GM20431 (cell line): ENCODE results near the gene PLA2G4B.

Experiments
- in situ Hi-C: fragments of 300-500 bp; cut with MseI, MboI; formaldehyde crosslinking; loops from one replicate; pipeline ENCODE4 v1.15.0; 2020; ENCODE audit warnings: low sequenced_read_pairs; ENCODE audit not compliant: unreplicated experiment

The PLA2G4B gene

GRCh38 chr15:41882689-41883483 lies 44.2 kb downstream of the PLA2G4B start:
- in situ Hi-C loops, result no loop called here

- in situ Hi-C loops, result no loop called here
Measured at GRCh38 chr15:41883484-41883825, 44.8 kb downstream of the PLA2G4B start.

- in situ Hi-C loops, result no loop called here
Measured at GRCh38 chr15:41884458-41884857, 45.8 kb downstream of the PLA2G4B start.

GRCh38 chr15:41885321-41885720 lies 46.7 kb downstream of the PLA2G4B start:
- in situ Hi-C loops, result no loop called here

- in situ Hi-C loops, result no loop called here
Measured at GRCh38 chr15:41885841-41886240, 47.2 kb downstream of the PLA2G4B start.

GRCh38 chr15:41886741-41887140 lies 48.1 kb downstream of the PLA2G4B start:
- in situ Hi-C loops, result no loop called here

GRCh38 chr15:41887161-41887560 lies 48.5 kb downstream of the PLA2G4B start:
- in situ Hi-C loops, result no loop called here

GRCh38 chr15:41887893-41888292 lies 49.2 kb downstream of the PLA2G4B start:
- in situ Hi-C loops, result no loop called here

GRCh38 chr15:41888662-41889253 lies 50.1 kb downstream of the PLA2G4B start:
- in situ Hi-C loops, result no loop called here

GRCh38 chr15:41890050-41890690 lies 51.5 kb downstream of the PLA2G4B start:
- in situ Hi-C loops, result no loop called here

GRCh38 chr15:41891226-41891625 lies 52.6 kb downstream of the PLA2G4B start:
- in situ Hi-C loops, result no loop called here

GRCh38 chr15:41891946-41892345 lies 53.3 kb downstream of the PLA2G4B start:
- in situ Hi-C loops, result no loop called here

GRCh38 chr15:41892621-41893421 lies 54.2 kb downstream of the PLA2G4B start:
- in situ Hi-C loops, result no loop called here

- in situ Hi-C loops, result no loop called here
Measured at GRCh38 chr15:41893422-41894250, 55.0 kb downstream of the PLA2G4B start, which contains the start of gene SPTBN5. Gene SPTBN5 (minus strand): TSS chr15:41894053. CDS start chr15:41893497, 556 bp downstream.

- in situ Hi-C loops, result no loop called here
Measured at GRCh38 chr15:41894251-41894790, 55.7 kb downstream of the PLA2G4B start.

GRCh38 chr15:41894791-41895463 lies 56.3 kb downstream of the PLA2G4B start:
- in situ Hi-C loops, result no loop called here

- in situ Hi-C loops, result no loop called here
Measured at GRCh38 chr15:41895491-41895890, 56.8 kb downstream of the PLA2G4B start.

- in situ Hi-C loops, result no loop called here
Measured at GRCh38 chr15:41895957-41896356, 57.3 kb downstream of the PLA2G4B start.

- in situ Hi-C loops, result no loop called here
Measured at GRCh38 chr15:41896566-41896965, 57.9 kb downstream of the PLA2G4B start.
